ENCODE measurements around the gene COL11A1. TPM values are rescaled to one million over a fixed set of nuclear protein-coding genes. Genes with fewer than 3 reads are reported as not detected.
"Not testable (repeated sequence)": the region's sequence is repeated elsewhere in the genome, so short reads cannot be mapped to it uniquely, and the experiment has no call there.

The COL11A1 gene
- total RNA-seq, 2 donors from 2014 or later: 1.00 to 1.3 TPM

- intact Hi-C loops (cut with DNase I): no loop called here
- DNase-seq (ENCODE audit: low spot score): no peak
These were observed 6.9 kb downstream of the COL11A1 start for GRCh38 chr1:103101399-103101798.

- intact Hi-C loops (cut with DNase I): no loop called here
- no peak for DNase-seq (ENCODE audit: low spot score)
These were observed 19.1 kb downstream of the COL11A1 start for GRCh38 chr1:103089221-103089620.

GRCh38 chr1:103087256-103087655 lies 21.1 kb downstream of the COL11A1 start:
- intact Hi-C loops (cut with DNase I): no loop called here
- DNase-seq (ENCODE audit: low spot score): no peak

- no peak for DNase-seq (ENCODE audit: low spot score)
- intact Hi-C loops (cut with DNase I): no loop called here
These were observed 24.1 kb downstream of the COL11A1 start for GRCh38 chr1:103084181-103084580.

GRCh38 chr1:103075316-103076000 lies 32.9 kb downstream of the COL11A1 start:
- intact Hi-C loops (cut with DNase I): no loop called here
- DNase-seq (ENCODE audit: low spot score): no peak

- intact Hi-C loops (cut with DNase I): no loop called here
These were observed 34.1 kb downstream of the COL11A1 start for GRCh38 chr1:103074224-103074623.

GRCh38 chr1:103069201-103069600 lies 39.1 kb downstream of the COL11A1 start:
- DNase-seq (ENCODE audit: low spot score): no peak
- intact Hi-C loops (cut with DNase I): no loop called here

More at GRCh38 chr1:103074224-103074623, 34.1 kb downstream of the COL11A1 start:
- peak; percentile 23 for DNase-seq (ENCODE audit: low spot score)

DNA sequence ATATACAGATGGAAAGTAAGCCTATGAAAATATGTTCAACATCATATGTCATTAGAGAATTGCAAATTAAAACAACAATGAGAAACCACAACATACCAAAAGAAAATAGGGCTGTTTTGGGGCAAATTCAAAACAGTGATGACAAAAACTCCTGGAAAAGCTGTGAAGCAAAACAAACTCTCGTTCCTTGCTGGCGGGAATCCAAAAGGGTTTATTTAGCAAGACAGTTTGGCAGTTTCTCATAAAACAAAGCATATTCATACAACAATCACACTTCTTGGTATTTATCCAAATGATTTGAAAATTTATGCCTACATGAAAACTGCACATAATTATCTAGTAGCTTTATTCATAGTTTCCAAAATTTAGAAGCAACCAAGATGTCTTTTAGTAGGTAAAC lies 44.4 kb downstream of the COL11A1 start:
- intact Hi-C loops (cut with DNase I): no loop called here
- DNase-seq (ENCODE audit: low spot score): no peak

GRCh38 chr1:103058391-103058790 lies 49.9 kb downstream of the COL11A1 start:
- no peak for DNase-seq (ENCODE audit: low spot score)

DNA sequence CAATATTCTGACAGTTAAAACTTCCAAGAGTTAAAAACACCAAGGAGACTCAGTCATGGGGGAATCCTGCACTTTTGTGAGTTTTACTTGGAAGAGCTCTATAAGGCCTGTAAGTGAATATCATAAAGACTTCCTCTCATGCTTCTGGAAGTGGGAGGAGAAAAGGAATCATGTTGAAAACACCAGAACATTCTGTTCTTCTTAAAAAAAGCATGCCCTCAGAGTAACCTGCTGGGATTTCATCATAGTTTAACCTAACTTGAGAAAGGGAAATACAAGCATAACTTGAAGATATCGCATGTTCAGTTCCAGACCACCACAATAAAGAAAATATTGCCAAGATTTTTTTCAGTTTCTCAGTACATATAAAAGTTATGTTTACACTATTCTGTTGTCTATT lies 51.9 kb downstream of the COL11A1 start:
- DNase-seq (ENCODE audit: low spot score): no peak
- intact Hi-C loops (cut with DNase I): no loop called here

More at GRCh38 chr1:103058391-103058790, 49.9 kb downstream of the COL11A1 start:
- intact Hi-C loops (cut with DNase I): no loop called here

- intact Hi-C loops (cut with DNase I); DNase-seq (ENCODE audit: low spot score): not testable (repeated sequence)
These were observed 80.2 kb downstream of the COL11A1 start for GRCh38 chr1:103028110-103028509.

GRCh38 chr1:103025858-103026409 lies 82.4 kb downstream of the COL11A1 start:
- no peak for DNase-seq (ENCODE audit: low spot score)
- intact Hi-C loops (cut with DNase I): no loop called here

DNA sequence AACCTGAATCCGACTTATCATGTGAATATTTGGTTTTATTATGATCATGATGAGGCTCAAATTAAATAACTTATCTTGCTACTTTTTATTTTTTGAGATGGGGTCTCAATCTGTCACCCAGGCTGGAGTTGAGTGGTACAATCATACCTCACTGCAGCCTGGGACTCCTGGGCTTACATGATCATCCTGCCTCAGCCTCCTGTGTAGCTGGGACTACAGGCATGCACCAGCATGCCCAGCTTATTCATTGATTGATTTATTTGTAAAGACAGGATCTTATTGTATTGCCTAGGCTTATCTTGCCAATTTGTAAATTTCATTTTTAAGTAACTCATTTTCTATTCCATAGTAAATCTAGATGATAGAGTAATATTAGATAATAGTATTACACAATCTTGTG lies 84.3 kb downstream of the COL11A1 start:
- intact Hi-C loops (cut with DNase I): no loop called here
- no peak for DNase-seq (ENCODE audit: low spot score)

DNA sequence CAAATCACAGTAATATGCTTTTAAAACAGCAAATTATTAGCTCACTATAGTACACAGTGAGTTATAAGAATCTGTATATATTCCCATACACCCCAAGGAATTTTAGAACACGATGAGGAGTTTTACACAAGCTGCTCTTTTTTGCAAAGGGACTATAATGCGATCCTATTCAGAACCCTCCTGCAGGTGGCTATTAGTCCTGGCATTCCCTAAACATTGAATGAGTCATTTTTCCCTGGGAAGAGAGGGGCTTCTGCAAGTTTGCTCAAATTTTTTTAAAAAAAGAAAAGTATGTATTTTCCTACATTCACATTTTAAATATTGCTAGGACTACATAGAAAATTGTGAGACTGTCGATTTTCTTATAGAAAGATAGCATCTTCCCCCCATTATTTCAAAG lies 106.3 kb downstream of the COL11A1 start:
- intact Hi-C loops (cut with DNase I): no loop called here

DNA sequence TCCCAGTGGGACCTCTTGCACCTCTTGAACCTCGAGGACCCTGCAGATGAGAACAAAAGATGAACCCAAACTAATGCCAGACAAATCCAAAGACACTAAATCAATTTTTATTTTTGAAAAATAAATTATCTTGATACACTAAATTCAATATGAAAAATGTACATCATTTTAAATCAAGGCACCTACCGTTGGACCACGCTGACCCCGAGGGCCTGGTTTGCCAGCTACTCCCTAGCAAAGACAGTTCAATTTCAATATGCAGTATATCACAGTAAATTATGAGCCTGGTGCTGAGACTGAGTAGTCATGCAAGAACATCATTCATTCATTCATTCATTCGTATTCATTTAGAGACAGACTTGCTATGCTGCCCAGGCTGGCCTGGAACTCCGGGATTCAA lies 129.4 kb downstream of the COL11A1 start:
- intact Hi-C loops (cut with DNase I): no loop called here
- no peak for DNase-seq (ENCODE audit: low spot score)

More for the DNA sequence above, 106.3 kb downstream of the COL11A1 start:
- no peak for DNase-seq (ENCODE audit: low spot score)

DNA sequence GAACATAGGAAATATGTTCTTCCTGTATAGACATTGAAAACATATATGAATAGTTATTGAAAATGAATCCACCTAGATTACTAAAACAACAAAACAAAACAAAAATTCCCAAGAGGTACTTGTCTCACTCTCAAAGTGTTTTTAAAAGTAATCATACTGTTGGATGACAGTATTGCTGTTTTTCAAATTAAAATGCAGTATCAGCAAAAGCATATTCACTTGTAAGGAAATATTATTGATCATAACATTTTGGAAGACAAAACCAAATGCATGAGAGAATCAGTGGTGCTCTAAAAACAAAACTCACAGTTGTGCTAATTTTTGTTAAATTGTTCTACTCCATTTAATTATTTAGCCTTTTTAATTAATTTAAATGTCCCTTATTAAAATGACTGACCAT lies 131.0 kb downstream of the COL11A1 start:
- intact Hi-C loops (cut with DNase I): no loop called here
- DNase-seq (ENCODE audit: low spot score): no peak

DNA sequence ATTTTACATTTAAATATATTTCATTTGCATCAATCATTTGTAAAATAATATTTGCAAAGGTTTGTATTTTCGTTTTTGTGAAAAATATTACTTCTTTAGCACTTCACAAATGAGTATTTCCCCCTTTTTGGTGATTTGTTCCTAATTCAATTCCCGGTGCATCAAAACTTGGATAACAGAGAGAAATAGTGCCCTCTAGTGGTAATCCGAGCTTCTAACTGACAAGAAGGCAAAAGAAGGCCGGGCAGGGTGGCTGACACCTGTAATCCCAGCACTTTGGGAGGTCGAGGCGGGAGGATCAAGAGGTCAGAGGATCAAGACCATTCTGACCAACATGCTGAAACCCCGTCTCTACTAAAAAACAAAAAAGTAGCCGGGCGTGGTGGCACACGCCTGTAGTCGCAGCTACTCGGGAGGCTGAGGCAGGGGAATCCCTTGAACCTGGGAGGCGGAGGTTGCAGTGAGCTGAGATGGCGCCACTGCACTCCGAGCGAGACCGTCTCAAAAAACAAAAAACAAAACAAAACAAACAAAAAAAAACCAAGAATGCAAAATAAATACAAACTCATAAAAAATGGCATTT lies 137.7 kb downstream of the COL11A1 start:
- no peak for DNase-seq (ENCODE audit: low spot score)
- intact Hi-C loops (cut with DNase I): no loop called here

GRCh38 chr1:102967786-102968185 lies 140.5 kb downstream of the COL11A1 start:
- intact Hi-C loops (cut with DNase I): no loop called here
- DNase-seq (ENCODE audit: low spot score): no peak

- intact Hi-C loops (cut with DNase I): no loop called here
- DNase-seq (ENCODE audit: low spot score): no peak
These were observed 146.8 kb downstream of the COL11A1 start for GRCh38 chr1:102961549-102961948.

- no peak for DNase-seq (ENCODE audit: low spot score)
- intact Hi-C loops (cut with DNase I): no loop called here
These were observed 153.7 kb downstream of the COL11A1 start for GRCh38 chr1:102954576-102954975.

- intact Hi-C loops (cut with DNase I): no loop called here
- no peak for DNase-seq (ENCODE audit: low spot score)
These were observed 155.9 kb downstream of the COL11A1 start for GRCh38 chr1:102952400-102952799.
